IPS-18a (cell line): ENCODE data around the gene SLC24A3.

ENCODE experiments used
- H3K27ac ChIP-seq: one replicate; pipeline ENCODE4 v1.5.1; 2013; ENCODE audit warnings: low read length
- H3K27me3 ChIP-seq: one replicate; pipeline ENCODE4 v1.6.1; 2013; ENCODE audit warnings: mild to moderate bottlenecking, low read length; ENCODE audit not compliant: control insufficient read depth, insufficient read depth
- H3K36me3 ChIP-seq: one replicate; pipeline ENCODE4 v1.6.1; 2013; ENCODE audit warnings: low read depth, low read length; ENCODE audit not compliant: control insufficient read depth
- H3K4me1 ChIP-seq: one replicate; pipeline ENCODE4 v1.6.1; 2013; ENCODE audit warnings: low read depth, low read length; ENCODE audit not compliant: control insufficient read depth
- H3K4me3 ChIP-seq: one replicate; pipeline ENCODE4 v1.5.1; 2013; ENCODE audit warnings: low read length
- H3K9ac ChIP-seq: one replicate; pipeline ENCODE4 v1.6.1; 2013; ENCODE audit warnings: mild to moderate bottlenecking, low read length, moderate library complexity
- H3K9me3 ChIP-seq: one replicate; pipeline ENCODE4 v1.6.1; 2013; ENCODE audit warnings: low read depth, low read length; ENCODE audit not compliant: control insufficient read depth

Gene SLC24A3

GRCh38 chr20:19433371-19434350, 221.2 kb downstream of the SLC24A3 start:
- Histone ChIP-seq H3K4me1 (peaks cover 15% of the 10 kb centered on the region), H3K27ac (no peak overlapping the region), H3K9me3 (no peaks in the 10 kb centered on the region), H3K27me3 (no peaks in the 10 kb centered on the region), H3K9ac (no peak overlapping the region), H3K4me3 (no peak overlapping the region), H3K36me3 (no peaks in the 10 kb centered on the region)

GRCh38 chr20:19435316-19435715, 222.9 kb downstream of the SLC24A3 start:
- no peaks in the 10 kb centered on the region for H3K36me3 ChIP-seq
- no peak overlapping the region for H3K9ac ChIP-seq
- no peak overlapping the region for H3K4me3 ChIP-seq
- no peak overlapping the region for H3K27ac ChIP-seq
- H3K27me3 ChIP-seq, result no peaks in the 10 kb centered on the region
- no peaks in the 10 kb centered on the region for H3K9me3 ChIP-seq
- peaks cover 7% of the 10 kb centered on the region for H3K4me1 ChIP-seq

GRCh38 chr20:19435821-19436220, 223.4 kb downstream of the SLC24A3 start:
- H3K9ac ChIP-seq, result no peak overlapping the region
- H3K27ac ChIP-seq, result no peak overlapping the region
- H3K9me3 ChIP-seq, result no peaks in the 10 kb centered on the region
- no peak overlapping the region for H3K4me3 ChIP-seq
- no peaks in the 10 kb centered on the region for H3K36me3 ChIP-seq
- no peaks in the 10 kb centered on the region for H3K27me3 ChIP-seq
- peaks cover 7% of the 10 kb centered on the region for H3K4me1 ChIP-seq

- H3K9me3 ChIP-seq, result peaks cover 2% of the 10 kb centered on the region
- no peak overlapping the region for H3K4me3 ChIP-seq
- H3K4me1 ChIP-seq, result no peaks in the 10 kb centered on the region
- H3K27me3 ChIP-seq, result no peaks in the 10 kb centered on the region
- no peaks in the 10 kb centered on the region for H3K36me3 ChIP-seq
- H3K27ac ChIP-seq, result no peak overlapping the region
- no peak overlapping the region for H3K9ac ChIP-seq
Measured at GRCh38 chr20:19438488-19438887, 226.0 kb downstream of the SLC24A3 start.

GRCh38 chr20:19440660-19441527, 228.5 kb downstream of the SLC24A3 start:
- H3K27me3 ChIP-seq, result no peaks in the 10 kb centered on the region
- H3K36me3 ChIP-seq, result no peaks in the 10 kb centered on the region
- no peaks in the 10 kb centered on the region for H3K4me1 ChIP-seq
- H3K9me3 ChIP-seq, result peaks cover 4% of the 10 kb centered on the region
- no peak overlapping the region for H3K4me3 ChIP-seq
- H3K27ac ChIP-seq, result no peak overlapping the region
- no peak overlapping the region for H3K9ac ChIP-seq

GRCh38 chr20:19446246-19446645, 233.8 kb downstream of the SLC24A3 start:
- Histone ChIP-seq H3K4me3 (no peak overlapping the region), H3K4me1 (no peaks in the 10 kb centered on the region), H3K36me3 (no peaks in the 10 kb centered on the region), H3K27me3 (no peaks in the 10 kb centered on the region), H3K27ac (no peak overlapping the region), H3K9me3 (peaks cover 4% of the 10 kb centered on the region), H3K9ac (no peak overlapping the region)

GRCh38 chr20:19448632-19449031, 236.2 kb downstream of the SLC24A3 start:
- H3K27ac ChIP-seq, result no peak overlapping the region
- no peaks in the 10 kb centered on the region for H3K36me3 ChIP-seq
- H3K9me3 ChIP-seq, result peaks cover 1% of the 10 kb centered on the region
- no peaks in the 10 kb centered on the region for H3K27me3 ChIP-seq
- no peaks in the 10 kb centered on the region for H3K4me1 ChIP-seq
- H3K9ac ChIP-seq, result no peak overlapping the region
- H3K4me3 ChIP-seq, result no peak overlapping the region

- Histone ChIP-seq H3K4me1 (peaks cover 3% of the 10 kb centered on the region), H3K36me3 (no peaks in the 10 kb centered on the region), H3K4me3 (no peak overlapping the region), H3K27ac (no peak overlapping the region), H3K9me3 (no peaks in the 10 kb centered on the region), H3K27me3 (no peaks in the 10 kb centered on the region), H3K9ac (no peak overlapping the region)
Measured at GRCh38 chr20:19449051-19449450, 236.6 kb downstream of the SLC24A3 start.

- H3K9ac ChIP-seq, result no peak overlapping the region
- H3K36me3 ChIP-seq, result no peaks in the 10 kb centered on the region
- H3K27ac ChIP-seq, result no peak overlapping the region
- H3K27me3 ChIP-seq, result no peaks in the 10 kb centered on the region
- no peaks in the 10 kb centered on the region for H3K9me3 ChIP-seq
- peaks cover 3% of the 10 kb centered on the region for H3K4me1 ChIP-seq
- no peak overlapping the region for H3K4me3 ChIP-seq
Measured at GRCh38 chr20:19451231-19451922, 238.9 kb downstream of the SLC24A3 start.

GRCh38 chr20:19451923-19452295, 239.5 kb downstream of the SLC24A3 start:
- H3K36me3 ChIP-seq, result no peaks in the 10 kb centered on the region
- H3K27me3 ChIP-seq, result no peaks in the 10 kb centered on the region
- no peak overlapping the region for H3K27ac ChIP-seq
- H3K9me3 ChIP-seq, result no peaks in the 10 kb centered on the region
- peaks cover 3% of the 10 kb centered on the region for H3K4me1 ChIP-seq
- H3K4me3 ChIP-seq, result no peak overlapping the region
- H3K9ac ChIP-seq, result no peak overlapping the region

GRCh38 chr20:19453410-19453809, 241.0 kb downstream of the SLC24A3 start:
- Histone ChIP-seq H3K4me1 (peaks cover 3% of the 10 kb centered on the region), H3K36me3 (no peaks in the 10 kb centered on the region), H3K9ac (no peak overlapping the region), H3K27ac (no peak overlapping the region), H3K9me3 (no peaks in the 10 kb centered on the region), H3K27me3 (no peaks in the 10 kb centered on the region), H3K4me3 (no peak overlapping the region)
